Measurements from ENCODE around the gene POLR2A. TPM values are rescaled to one million over a fixed set of nuclear protein-coding genes. Genes with fewer than 3 reads are reported as not detected.

POLR2A gene
- total and polyA plus RNA-seq, 2 of the 13 experiments (the other 11 are each of a cell fraction or from before 2014, with no cell fraction given) = 17.8 to 18.3 TPM

DNA sequence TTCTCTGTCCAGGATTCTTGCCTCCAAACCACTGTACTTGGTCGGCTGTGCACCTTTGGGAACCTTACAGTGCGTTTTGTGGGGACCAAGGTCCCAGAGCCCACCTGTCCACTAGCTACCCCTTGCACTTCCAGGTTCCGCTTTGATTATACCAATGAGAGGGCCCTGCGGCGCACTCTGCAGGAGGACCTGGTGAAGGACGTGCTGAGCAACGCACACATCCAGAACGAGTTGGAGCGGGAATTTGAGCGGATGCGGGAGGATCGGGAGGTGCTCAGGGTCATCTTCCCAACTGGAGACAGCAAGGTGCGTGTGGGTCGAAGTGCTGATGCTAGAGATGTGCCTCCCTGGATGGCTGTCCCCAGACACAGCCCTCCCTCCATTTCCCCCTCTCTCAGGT, 18.8 kb downstream of the POLR2A start (continued):
- TF ChIP-seq ZNF83 (CRISPR knock-in tag; IDR thresholded peaks at IDR 0.05; ENCODE audit: borderline replicate concordance) (no peak), ZBTB3 (CRISPR knock-in tag; IDR thresholded peaks at IDR 0.05; ENCODE audit: borderline replicate concordance, low read depth) (no peak), SCMH1 (CRISPR knock-in tag; IDR thresholded peaks at IDR 0.05; ENCODE audit: borderline replicate concordance) (no peak), MXD4 (CRISPR knock-in tag; IDR thresholded peaks at IDR 0.05) (no peak), ZNF232 (CRISPR knock-in tag; IDR thresholded peaks at IDR 0.05; ENCODE audit: borderline replicate concordance) (no peak), MATR3 (CRISPR knock-in tag; IDR thresholded peaks at IDR 0.05) (no peak), PLRG1 (conservative IDR thresholded peaks at IDR 0.05) (no peak), ZNF547 (CRISPR knock-in tag; IDR thresholded peaks at IDR 0.05) (no peak), SMAD9 (CRISPR knock-in tag; IDR thresholded peaks at IDR 0.05) (no peak), NR2F2 (IDR thresholded peaks at IDR 0.05; ENCODE audit: borderline replicate concordance, low read depth) (no peak), GABPB1 (CRISPR knock-in tag; IDR thresholded peaks at IDR 0.05) (no peak), ZNF235 (CRISPR knock-in tag; IDR thresholded peaks at IDR 0.05; ENCODE audit: borderline replicate concordance) (no peak), JDP2 (CRISPR knock-in tag; IDR thresholded peaks at IDR 0.05; ENCODE audit: borderline replicate concordance) (no peak), GPN1 (CRISPR knock-in tag; IDR thresholded peaks at IDR 0.05; ENCODE audit: borderline replicate concordance) (no peak), ZNF777 (CRISPR knock-in tag; IDR thresholded peaks at IDR 0.05) (no peak), ASH2L (IDR thresholded peaks at IDR 0.05; ENCODE audit: insufficient read length, low read depth, low read length) (no peak), FOXP1 (IDR thresholded peaks at IDR 0.05) (no peak), FOXP1 (CRISPR knock-in tag; IDR thresholded peaks at IDR 0.05) (no peak), PHF8 (CRISPR knock-in tag; IDR thresholded peaks at IDR 0.05) (no peak)
- TF ChIP-seq, protein P1, sequence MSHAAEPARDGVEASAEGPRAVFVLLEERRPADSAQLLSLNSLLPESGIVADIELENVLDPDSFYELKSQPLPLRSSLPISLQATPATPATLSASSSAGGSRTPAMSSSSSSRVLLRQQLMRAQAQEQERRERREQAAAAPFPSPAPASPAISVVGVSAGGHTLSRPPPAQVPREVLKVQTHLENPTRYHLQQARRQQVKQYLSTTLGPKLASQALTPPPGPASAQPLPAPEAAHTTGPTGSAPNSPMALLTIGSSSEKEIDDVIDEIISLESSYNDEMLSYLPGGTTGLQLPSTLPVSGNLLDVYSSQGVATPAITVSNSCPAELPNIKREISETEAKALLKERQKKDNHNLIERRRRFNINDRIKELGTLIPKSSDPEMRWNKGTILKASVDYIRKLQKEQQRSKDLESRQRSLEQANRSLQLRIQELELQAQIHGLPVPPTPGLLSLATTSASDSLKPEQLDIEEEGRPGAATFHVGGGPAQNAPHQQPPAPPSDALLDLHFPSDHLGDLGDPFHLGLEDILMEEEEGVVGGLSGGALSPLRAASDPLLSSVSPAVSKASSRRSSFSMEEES (CRISPR knock-in tag; IDR thresholded peaks at IDR 0.05) = no peak

Data from HepG2 (cell line).